A673 (cell line): ENCODE data around the gene NINJ1. TPM values are rescaled to one million over a fixed set of nuclear protein-coding genes. Genes with fewer than 3 reads are reported as not detected.

ENCODE experiments used
- BruUV-seq: library from RNA; stranded (reverse); fragments of 400-500 nt; replicated peaks from 2 replicates; lab custom pipeline; 2021; lab: Mats Ljungman, UMichigan
- CTCF ChIA-PET: fragments of 300-600 bp; sonication (Branson Sonifier 250); formaldehyde crosslinking; loops from one replicate; lab custom pipeline; 2022; ENCODE audit warnings: antibody characterized with exemption; lab: Charles Lee
- POLR2A ChIA-PET: fragments of 300-600 bp; sonication (Branson Sonifier 250); formaldehyde crosslinking; loops from one replicate; lab custom pipeline; 2022; ENCODE audit warnings: antibody characterized with exemption; ENCODE audit not compliant: low non-redundant PET; lab: Charles Lee
- DNase-seq: peaks from one replicate; pipeline ENCODE4 v3.0.0-alpha.2; 2015; ENCODE audit warnings: low spot score
- H3K27ac ChIP-seq: fragments of 200-600 bp; sonication (generic); 2 replicates; pipeline ENCODE4 v1.5.1; 2016; ENCODE audit warnings: mixed run types, low read depth, mild to moderate bottlenecking, mixed read lengths, antibody characterized with exemption, low read length; ENCODE audit not compliant: poor library complexity, severe bottlenecking
- H3K27me3 ChIP-seq: fragments of 200-600 bp; sonication (generic); replicated peaks from 2 replicates; pipeline ENCODE4 v1.6.1; 2017; ENCODE audit warnings: mixed run types, low read depth, mild to moderate bottlenecking, mixed read lengths, antibody characterized with exemption, low read length; ENCODE audit not compliant: insufficient read depth, poor library complexity
- H3K36me3 ChIP-seq: fragments of 200-600 bp; sonication (generic); 2 replicates; pipeline ENCODE4 v1.6.1; 2016; ENCODE audit warnings: mixed run types, mild to moderate bottlenecking, mixed read lengths, antibody characterized with exemption, low read length; ENCODE audit not compliant: insufficient read depth, poor library complexity, severe bottlenecking
- H3K4me1 ChIP-seq: fragments of 200-600 bp; sonication (generic); 2 replicates; pipeline ENCODE4 v1.6.1; 2017; ENCODE audit warnings: mixed run types, mild to moderate bottlenecking, mixed read lengths, antibody characterized with exemption, low read length; ENCODE audit not compliant: insufficient read depth, poor library complexity, severe bottlenecking
- H3K4me3 ChIP-seq: fragments of 200-600 bp; sonication (generic); 2 replicates; pipeline ENCODE4 v1.5.1; 2016; ENCODE audit warnings: low read depth, mixed run types, mild to moderate bottlenecking, mixed read lengths, low read length; ENCODE audit not compliant: poor library complexity, severe bottlenecking
- H3K9me3 ChIP-seq: fragments of 200-600 bp; sonication (generic); 2 replicates; pipeline ENCODE4 v1.6.1; 2016; ENCODE audit warnings: mixed run types, low read depth, mild to moderate bottlenecking, mixed read lengths, antibody characterized with exemption, low read length; ENCODE audit not compliant: poor library complexity, severe bottlenecking
- EZH2 ChIP-seq: fragments of 200-600 bp; sonication (generic); IDR thresholded peaks from 2 replicates; pipeline ENCODE4 v1.6.1; 2017; ENCODE audit warnings: borderline replicate concordance, low read depth, mild to moderate bottlenecking, mixed read lengths, antibody characterized with exemption, low read length; ENCODE audit not compliant: poor library complexity, severe bottlenecking
- intact Hi-C: fragments of 100-400 bp; cut with micrococcal nuclease; formaldehyde crosslinking; loops from one replicate; pipeline ENCODE4 v1.10.0; 2022; ENCODE audit not compliant: unreplicated experiment
- total RNA-seq: library from RNA; stranded (reverse); gene quantifications from 2 replicates; pipeline ENCODE4 v1.2.3, GENCODE V29; 2021
- TF ChIP-seq, protein P1 (sequence below): fragments of 300-800, 200-600 bp; sonication (generic); conservative IDR thresholded peaks from 2 replicates; pipeline ENCODE4 v1.5.1; 2017; ENCODE audit warnings: low read depth, mild to moderate bottlenecking, antibody characterized with exemption, low read length, moderate library complexity, mixed read lengths

The NINJ1 gene
- total RNA-seq, 1 experiment from 2014 or later = 9.2 TPM

DNA sequence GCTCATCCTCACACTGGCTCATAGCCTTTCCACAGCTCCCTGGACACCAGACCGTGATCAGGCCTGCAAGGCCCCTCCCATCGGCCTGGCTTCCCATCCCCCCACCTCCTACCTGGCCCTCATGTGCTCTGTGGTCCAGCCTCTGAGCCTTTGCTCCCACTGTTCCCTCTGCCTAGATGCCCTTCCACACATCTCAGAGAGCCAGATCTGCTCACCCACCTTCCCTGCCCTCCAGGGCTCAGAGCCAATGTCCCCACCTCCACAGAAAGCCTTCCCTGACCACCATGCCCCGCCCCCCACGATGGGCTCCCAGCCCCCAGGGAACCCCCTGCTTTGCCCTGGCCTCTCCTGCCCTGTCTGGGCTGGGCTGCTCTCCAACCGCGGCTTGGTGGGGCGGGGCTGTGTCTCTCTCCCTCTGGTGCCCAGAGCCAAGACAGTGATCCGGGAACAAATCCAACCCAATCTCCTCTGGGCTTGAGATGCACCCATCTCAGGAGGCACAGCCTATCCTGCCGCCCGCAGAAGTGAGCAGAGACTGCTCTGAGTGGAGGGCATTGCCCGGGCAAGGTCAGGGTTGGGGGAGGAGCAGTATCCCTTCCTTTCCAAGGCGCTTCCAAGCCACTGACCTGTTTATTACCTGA lies 1.6 kb downstream of the NINJ1 start:
- TF ChIP-seq EZH2 = no peak
- Histone ChIP-seq H3K4me1 (peaks cover 10% of the 10 kb centered on the region), H3K9me3 (no peaks in the 10 kb centered on the region), H3K36me3 (no peaks in the 10 kb centered on the region), H3K27me3 (no peaks in the 10 kb centered on the region), H3K27ac (no peak overlapping the region), H3K4me3 (no peak overlapping the region)
- ChIA-PET CTCF (no interaction called here), POLR2A (no interaction called here)
- BruUV-seq = no TSS peak
- intact Hi-C loops = no loop called here
- no peak for DNase-seq

DNA sequence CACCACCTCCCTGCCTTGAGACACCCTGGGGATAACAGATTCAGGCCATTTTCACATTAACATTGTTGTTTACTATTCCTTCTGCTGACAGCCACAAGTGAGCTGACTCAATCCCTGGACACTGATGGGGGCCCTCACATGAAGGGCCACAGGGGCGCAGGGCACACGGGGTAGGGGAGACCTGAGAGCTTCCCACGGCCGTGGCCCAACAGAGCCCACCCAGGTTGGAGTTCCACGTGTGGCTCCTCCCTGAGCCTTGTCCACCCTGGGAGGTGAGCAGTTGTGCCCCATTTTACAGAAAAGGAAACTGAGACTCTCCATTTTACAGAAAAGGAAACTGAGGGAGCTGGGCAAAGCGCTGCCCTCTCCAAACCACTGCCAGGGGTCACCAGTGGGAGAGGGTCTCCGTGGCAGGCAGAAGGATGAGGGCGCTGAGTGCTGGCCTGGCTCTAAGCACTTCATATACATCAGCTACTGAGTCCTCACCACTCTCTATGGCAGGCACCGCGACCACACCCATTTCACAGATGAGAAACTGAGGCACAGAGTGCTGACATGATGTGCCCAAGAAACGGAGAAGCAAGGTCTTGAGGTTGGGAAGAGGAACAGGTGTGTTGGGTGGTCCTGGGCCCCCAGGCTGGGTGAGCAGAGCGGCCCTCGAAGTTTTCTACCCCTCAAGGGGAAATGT lies 2.3 kb downstream of the NINJ1 start:
- DNase-seq = no peak
- H3K27ac ChIP-seq = no peak overlapping the region

GRCh38 chr9:93130861-93131481 lies 3.1 kb downstream of the NINJ1 start:
- H3K27me3 ChIP-seq = no peaks in the 10 kb centered on the region
- ChIA-PET CTCF (no interaction called here), POLR2A (no interaction called here)
- H3K4me1 ChIP-seq = peaks cover 10% of the 10 kb centered on the region
- no peak for DNase-seq
- TF ChIP-seq, protein P1, sequence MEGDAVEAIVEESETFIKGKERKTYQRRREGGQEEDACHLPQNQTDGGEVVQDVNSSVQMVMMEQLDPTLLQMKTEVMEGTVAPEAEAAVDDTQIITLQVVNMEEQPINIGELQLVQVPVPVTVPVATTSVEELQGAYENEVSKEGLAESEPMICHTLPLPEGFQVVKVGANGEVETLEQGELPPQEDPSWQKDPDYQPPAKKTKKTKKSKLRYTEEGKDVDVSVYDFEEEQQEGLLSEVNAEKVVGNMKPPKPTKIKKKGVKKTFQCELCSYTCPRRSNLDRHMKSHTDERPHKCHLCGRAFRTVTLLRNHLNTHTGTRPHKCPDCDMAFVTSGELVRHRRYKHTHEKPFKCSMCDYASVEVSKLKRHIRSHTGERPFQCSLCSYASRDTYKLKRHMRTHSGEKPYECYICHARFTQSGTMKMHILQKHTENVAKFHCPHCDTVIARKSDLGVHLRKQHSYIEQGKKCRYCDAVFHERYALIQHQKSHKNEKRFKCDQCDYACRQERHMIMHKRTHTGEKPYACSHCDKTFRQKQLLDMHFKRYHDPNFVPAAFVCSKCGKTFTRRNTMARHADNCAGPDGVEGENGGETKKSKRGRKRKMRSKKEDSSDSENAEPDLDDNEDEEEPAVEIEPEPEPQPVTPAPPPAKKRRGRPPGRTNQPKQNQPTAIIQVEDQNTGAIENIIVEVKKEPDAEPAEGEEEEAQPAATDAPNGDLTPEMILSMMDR = no peak
- TF ChIP-seq EZH2 = no peak
- H3K4me3 ChIP-seq = no peak overlapping the region
- intact Hi-C loops = no loop called here
- no peaks in the 10 kb centered on the region for H3K36me3 ChIP-seq
- no TSS peak for BruUV-seq
- no peaks in the 10 kb centered on the region for H3K9me3 ChIP-seq
- no peak overlapping the region for H3K27ac ChIP-seq

More for the DNA sequence above, 2.3 kb downstream of the NINJ1 start:
- Histone ChIP-seq H3K9me3 (no peaks in the 10 kb centered on the region), H3K27me3 (no peaks in the 10 kb centered on the region), H3K4me3 (no peak overlapping the region), H3K4me1 (peaks cover 10% of the 10 kb centered on the region), H3K36me3 (no peaks in the 10 kb centered on the region)
- intact Hi-C loops = no loop called here
- TF ChIP-seq, protein P1 = no peak
- TF ChIP-seq EZH2 = no peak
- ChIA-PET CTCF (no interaction called here), POLR2A (no interaction called here)
- BruUV-seq = no TSS peak
